Measurements from ENCODE around the gene DCUN1D1. TPM values are rescaled to one million over a fixed set of nuclear protein-coding genes. Genes with fewer than 3 reads are reported as not detected.

DCUN1D1 gene
- total and polyA plus RNA-seq, 2 of the 8 experiments (the other 6 are each of a cell fraction or from before 2014, with no cell fraction given) = 6.8 to 70.3 TPM

DNA sequence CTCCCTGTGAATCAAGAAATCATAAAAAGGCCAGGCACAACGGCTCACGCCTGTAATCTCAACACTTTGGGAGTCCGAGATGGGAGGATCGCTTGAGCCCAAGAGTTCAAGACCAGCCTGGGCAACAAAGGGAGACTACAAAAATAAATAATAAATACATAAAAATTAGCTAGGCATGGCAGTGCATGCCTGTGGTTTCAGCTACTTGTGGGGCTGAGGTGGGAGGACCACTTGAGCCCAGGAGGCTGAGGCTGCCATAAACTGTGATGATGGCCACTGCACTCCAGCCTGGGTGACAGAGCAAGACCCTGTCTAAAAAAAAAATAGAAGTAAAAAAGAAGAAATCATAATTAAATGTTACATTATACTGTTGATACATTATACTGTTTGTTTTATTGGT is 28.0 kb upstream of the DCUN1D1 start:
- peaks cover 0 to 3% of the 10 kb centered on the region in 2 experiments for H4K20me1 ChIP-seq (replicated peaks in 1 of 2; ENCODE audit: control insufficient read depth in 1 of 2, insufficient read depth in 2 of 2, low read length in 2 of 2)
- H3K56ac ChIP-seq (replicated peaks; ENCODE audit: insufficient read length, low read depth, low read length) = no peak overlapping the region
- no peak overlapping the region for H3K4me2 ChIP-seq (ENCODE audit: insufficient read depth in 1 of 2, low read depth in 2 of 2, low read length in 2 of 2)
- H3K4me3 ChIP-seq (ENCODE audit: extremely low read depth in 1 of 4, insufficient read depth in 2 of 4, low read depth in 3 of 4, low read length in 4 of 4) = no peak overlapping the region
- H2BK5ac ChIP-seq (ENCODE audit: low read depth, low read length) = no peak overlapping the region
- H3K18ac ChIP-seq (ENCODE audit: extremely low read depth, low read length) = no peak overlapping the region
- H4K91ac ChIP-seq (replicated peaks; ENCODE audit: insufficient read length, low read length) = no peak overlapping the region
- no peaks in the 10 kb centered on the region for H3K27me3 ChIP-seq (replicated peaks in 1 of 4; ENCODE audit: control insufficient read depth in 3 of 4, extremely low read depth in 1 of 4, insufficient read depth in 3 of 4, low read length in 3 of 4)
- peaks cover 0 to 5% (median 2%) of the 10 kb centered on the region in 4 experiments; a peak in 4 of 7 replicates for H3K4me1 ChIP-seq (replicated peaks in 1 of 4; ENCODE audit: control insufficient read depth in 3 of 4, insufficient read depth in 4 of 4, low read length in 3 of 4)
- no peak overlapping the region for H2AFZ ChIP-seq (ENCODE audit: low read length)
- no peak for FAIRE-seq
- H3K36me3 ChIP-seq (ENCODE audit: control insufficient read depth in 2 of 4, insufficient read depth in 4 of 4, low read length in 3 of 4) = no peaks in the 10 kb centered on the region
- no peak for DNase-seq (ENCODE audit: low read depth in 1 of 2, low spot score in 2 of 2)
- H2BK12ac ChIP-seq (ENCODE audit: low read depth, low read length) = no peak overlapping the region
- H2AK5ac ChIP-seq (ENCODE audit: low read depth, low read length) = no peak overlapping the region
- no peak overlapping the region for H2BK120ac ChIP-seq (replicated peaks; ENCODE audit: low read depth, low read length)
- H4K8ac ChIP-seq (ENCODE audit: extremely low read depth, insufficient read depth, low read length) = no peak overlapping the region
- no peak overlapping the region for H3K14ac ChIP-seq (ENCODE audit: insufficient read length)
- H3K4ac ChIP-seq (replicated peaks; ENCODE audit: insufficient read length, low read depth, low read length) = no peak overlapping the region
- H3K27ac ChIP-seq (ENCODE audit: low read depth, low read length) = no peak overlapping the region
- WGBS, 2 experiments (ENCODE audit: extremely low coverage in 1 of 2, insufficient coverage in 1 of 2, insufficient read length in 1 of 2, insufficient replicate concordance in 2 of 2, low coverage in 1 of 2, low lambda C conversion rate in 2 of 2, missing lambda C conversion rate in 1 of 2) = 88% methylated on average over 4 of the region's 4 CpGs; no CpG with 5 or more reads in 1 of the 2 experiments
- no peak overlapping the region for H3K23ac ChIP-seq (ENCODE audit: insufficient read length)
- no peak overlapping the region for H2BK20ac ChIP-seq (ENCODE audit: low read length)
- POLR2A ChIA-PET (ENCODE audit: partially characterized antibody) = no interaction called here
- no peaks in the 10 kb centered on the region for H3K79me1 ChIP-seq (ENCODE audit: low read depth, low read length)
- no peaks in the 10 kb centered on the region for H3K79me2 ChIP-seq (ENCODE audit: control insufficient read depth in 1 of 2, insufficient read depth in 2 of 2, low read length in 2 of 2)
- no peak overlapping the region for H4K5ac ChIP-seq (ENCODE audit: insufficient read length, low read depth, low read length)
- CTCF ChIA-PET (ENCODE audit: partially characterized antibody) = no interaction called here
- H2BK15ac ChIP-seq (ENCODE audit: low read length) = no peak overlapping the region
- no peaks in the 10 kb centered on the region for H3K9me3 ChIP-seq (ENCODE audit: insufficient read depth in 2 of 2, low read depth in 1 of 2, low read length in 1 of 2)
- H3K23me2 ChIP-seq (ENCODE audit: low read depth, low read length) = no peaks in the 10 kb centered on the region
- H3K9ac ChIP-seq (replicated peaks in 1 of 4; ENCODE audit: extremely low read depth in 1 of 4, low read depth in 3 of 4, low read length in 3 of 4) = no peak overlapping the region
- TF ChIP-seq SIN3A (conservative IDR thresholded peaks at IDR 0.05 in 1 of 2, IDR thresholded peaks at IDR 0.05 in 1 of 2; ENCODE audit: low read depth in 1 of 2, low read length in 2 of 2) (no peak), ZNF274 (IDR thresholded peaks at IDR 0.05; ENCODE audit: borderline replicate concordance, extremely low read depth, low read length) (no peak)
